Eye (tissue), 1 donor: ENCODE results near the gene IGSF9.
A peak's percentile ranks its signal among the peaks of the same experiment; 100 is the strongest.

Experiments
- DNase-seq: peaks from one replicate; pipeline ENCODE4 v3.0.0-alpha.2; 2015

The IGSF9 gene

GRCh38 chr1:159945483-159946241, at the start of gene IGSF9:
IGSF9 (minus strand) TSS chr1:159945613; CDS start chr1:159943454, 2,159 bp downstream.
- peak; percentile 97 for DNase-seq

GRCh38 chr1:159994896-159995295, 49.5 kb upstream of the IGSF9 start:
- no peak for DNase-seq

- DNase-seq: no peak
Observed at GRCh38 chr1:159993911-159994310, 48.5 kb upstream of the IGSF9 start.

GRCh38 chr1:159992161-159992560, 46.7 kb upstream of the IGSF9 start:
- no peak for DNase-seq

GRCh38 chr1:159991513-159991912, 46.1 kb upstream of the IGSF9 start:
- DNase-seq: no peak

GRCh38 chr1:159990005-159990404, 44.6 kb upstream of the IGSF9 start:
- DNase-seq: no peak

GRCh38 chr1:159989581-159989980, 44.2 kb upstream of the IGSF9 start:
- DNase-seq: no peak

- DNase-seq: no peak
Observed at GRCh38 chr1:159988006-159988405, 42.6 kb upstream of the IGSF9 start.

- DNase-seq: no peak
Observed at GRCh38 chr1:159987186-159987585, 41.8 kb upstream of the IGSF9 start.

- DNase-seq: no peak
Observed at GRCh38 chr1:159986531-159986930, 41.1 kb upstream of the IGSF9 start.

- DNase-seq: no peak
Observed at GRCh38 chr1:159986093-159986492, 40.7 kb upstream of the IGSF9 start.

- DNase-seq: no peak
Observed at GRCh38 chr1:159985473-159985872, 40.1 kb upstream of the IGSF9 start.

GRCh38 chr1:159983681-159984080, 38.3 kb upstream of the IGSF9 start:
- DNase-seq: no peak

- DNase-seq: no peak
Observed at GRCh38 chr1:159982280-159982679, 36.9 kb upstream of the IGSF9 start.

- no peak for DNase-seq
Observed at GRCh38 chr1:159981351-159982055, 36.1 kb upstream of the IGSF9 start.

- no peak for DNase-seq
Observed at GRCh38 chr1:159980786-159981185, 35.4 kb upstream of the IGSF9 start.

GRCh38 chr1:159980076-159980475, 34.7 kb upstream of the IGSF9 start:
- DNase-seq: no peak

- DNase-seq: no peak
Observed at GRCh38 chr1:159979257-159979656, 33.8 kb upstream of the IGSF9 start.

- DNase-seq: no peak
Observed at GRCh38 chr1:159978107-159978398, 32.6 kb upstream of the IGSF9 start.

- no peak for DNase-seq
Observed at GRCh38 chr1:159977364-159978106, 32.1 kb upstream of the IGSF9 start.

GRCh38 chr1:159974350-159974965, 29.0 kb upstream of the IGSF9 start:
- DNase-seq: no peak

GRCh38 chr1:159973350-159973940, 28.0 kb upstream of the IGSF9 start:
- no peak for DNase-seq
